Measurements from ENCODE around the gene RPS24. TPM values are rescaled to one million over a fixed set of nuclear protein-coding genes. Genes with fewer than 3 reads are reported as not detected.

Gene RPS24
- total RNA-seq, 1 donor from 2014 or later: 1,022 TPM

- Mint-ChIP-seq H3K36me3 (ENCODE audit: unreplicated experiment) (peaks cover 27% of the 10 kb centered on the region), H3K4me3 (ENCODE audit: unreplicated experiment) (peak overlapping the region; percentile 85), H3K27me3 (ENCODE audit: unreplicated experiment) (no peaks in the 10 kb centered on the region), H3K4me1 (ENCODE audit: unreplicated experiment) (peaks cover 44% of the 10 kb centered on the region), H3K9me3 (ENCODE audit: unreplicated experiment) (no peaks in the 10 kb centered on the region), H3K27ac (ENCODE audit: unreplicated experiment) (peak overlapping the region; percentile 74)
- no peak for TF ChIP-seq CTCF (IDR thresholded peaks at IDR 0.05)
- DNase-seq (ENCODE audit: extremely low spot score, unreplicated experiment): no peak
Measured at GRCh38 chr10:78033387-78033636, 351 bp upstream of the RPS24 start.

GRCh38 chr10:78035025-78035424, 1.4 kb downstream of the RPS24 start:
- Mint-ChIP-seq H3K27ac (ENCODE audit: unreplicated experiment) (peak overlapping the region; percentile 74), H3K4me3 (ENCODE audit: unreplicated experiment) (peak overlapping the region; percentile 85), H3K36me3 (ENCODE audit: unreplicated experiment) (peaks cover 37% of the 10 kb centered on the region), H3K4me1 (ENCODE audit: unreplicated experiment) (peaks cover 30% of the 10 kb centered on the region), H3K27me3 (ENCODE audit: unreplicated experiment) (no peaks in the 10 kb centered on the region), H3K9me3 (ENCODE audit: unreplicated experiment) (no peaks in the 10 kb centered on the region)
- TF ChIP-seq CTCF (IDR thresholded peaks at IDR 0.05): no peak
- no peak for DNase-seq (ENCODE audit: extremely low spot score, unreplicated experiment)

GRCh38 chr10:78035437-78035836, 1.8 kb downstream of the RPS24 start:
- Mint-ChIP-seq H3K9me3 (ENCODE audit: unreplicated experiment) (no peaks in the 10 kb centered on the region), H3K4me1 (ENCODE audit: unreplicated experiment) (peaks cover 28% of the 10 kb centered on the region), H3K36me3 (ENCODE audit: unreplicated experiment) (peaks cover 37% of the 10 kb centered on the region), H3K27ac (ENCODE audit: unreplicated experiment) (no peak overlapping the region), H3K27me3 (ENCODE audit: unreplicated experiment) (no peaks in the 10 kb centered on the region), H3K4me3 (ENCODE audit: unreplicated experiment) (peak overlapping the region; percentile 85)
- DNase-seq (ENCODE audit: extremely low spot score, unreplicated experiment): no peak
- no peak for TF ChIP-seq CTCF (IDR thresholded peaks at IDR 0.05)

- Mint-ChIP-seq H3K4me3 (ENCODE audit: unreplicated experiment) (peak overlapping the region; percentile 4), H3K27me3 (ENCODE audit: unreplicated experiment) (no peaks in the 10 kb centered on the region), H3K36me3 (ENCODE audit: unreplicated experiment) (peaks cover 42% of the 10 kb centered on the region), H3K27ac (ENCODE audit: unreplicated experiment) (no peak overlapping the region), H3K4me1 (ENCODE audit: unreplicated experiment) (peaks cover 28% of the 10 kb centered on the region), H3K9me3 (ENCODE audit: unreplicated experiment) (no peaks in the 10 kb centered on the region)
- DNase-seq (ENCODE audit: extremely low spot score, unreplicated experiment): no peak
- TF ChIP-seq CTCF (IDR thresholded peaks at IDR 0.05): no peak
Measured at GRCh38 chr10:78035933-78036583, 2.4 kb downstream of the RPS24 start.

- DNase-seq (ENCODE audit: extremely low spot score, unreplicated experiment): no peak
- no peak overlapping the region for H3K4me3 Mint-ChIP-seq (ENCODE audit: unreplicated experiment)
Measured at GRCh38 chr10:78038105-78038504, 4.4 kb downstream of the RPS24 start.

More at GRCh38 chr10:78038105-78038504, 4.4 kb downstream of the RPS24 start:
- no peaks in the 10 kb centered on the region for H3K27me3 Mint-ChIP-seq (ENCODE audit: unreplicated experiment)
- peaks cover 37% of the 10 kb centered on the region for H3K4me1 Mint-ChIP-seq (ENCODE audit: unreplicated experiment)
- H3K36me3 Mint-ChIP-seq (ENCODE audit: unreplicated experiment): peaks cover 51% of the 10 kb centered on the region
- no peak for TF ChIP-seq CTCF (IDR thresholded peaks at IDR 0.05)
- no peaks in the 10 kb centered on the region for H3K9me3 Mint-ChIP-seq (ENCODE audit: unreplicated experiment)
- no peak overlapping the region for H3K27ac Mint-ChIP-seq (ENCODE audit: unreplicated experiment)
